HG03135 (cell line): Measurements from ENCODE around the gene GNAI1.

Experiments
- ATAC-seq: cut with Tn5 transposase; IDR thresholded peaks from one replicate; pipeline ENCODE4 v1.9.1; 2021; ENCODE audit warnings: mild to moderate bottlenecking, moderate library complexity; ENCODE audit not compliant: unreplicated experiment

GNAI1 gene

DNA sequence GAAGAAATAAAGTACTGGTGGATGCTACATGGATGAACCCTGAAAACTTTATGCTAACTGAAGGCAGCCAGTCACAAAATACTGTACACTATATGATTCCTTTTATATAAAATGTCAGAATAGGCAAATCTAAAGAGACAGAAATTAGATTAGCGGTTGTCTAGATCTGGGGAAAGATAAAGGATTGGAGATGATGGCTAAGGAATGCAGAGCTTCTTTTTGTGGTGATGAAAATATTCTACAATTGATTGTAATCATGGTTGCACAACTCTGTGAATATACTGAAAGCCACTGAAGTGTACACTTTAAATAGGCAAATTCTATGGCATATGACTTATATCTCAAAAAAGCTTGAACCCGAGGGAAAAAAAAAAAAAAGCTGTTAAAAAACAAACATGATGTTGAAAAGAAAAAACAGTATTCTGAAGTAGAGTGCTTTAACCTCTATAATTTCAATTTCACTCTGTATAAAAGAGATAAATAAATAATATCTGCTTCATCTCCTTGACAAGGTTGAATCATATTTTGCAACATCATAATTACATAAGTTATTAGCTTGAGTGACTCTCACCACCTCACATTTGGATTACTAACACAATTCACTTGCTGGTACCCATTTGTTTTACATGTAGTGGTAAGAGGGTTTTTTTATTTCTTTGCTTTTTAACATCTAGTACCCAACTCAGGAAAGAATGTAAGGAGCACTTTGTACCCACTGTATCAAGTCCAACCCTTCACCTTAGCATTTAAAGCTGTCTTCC lies 2.8 kb upstream of the GNAI1 start:
- no peak for ATAC-seq

DNA sequence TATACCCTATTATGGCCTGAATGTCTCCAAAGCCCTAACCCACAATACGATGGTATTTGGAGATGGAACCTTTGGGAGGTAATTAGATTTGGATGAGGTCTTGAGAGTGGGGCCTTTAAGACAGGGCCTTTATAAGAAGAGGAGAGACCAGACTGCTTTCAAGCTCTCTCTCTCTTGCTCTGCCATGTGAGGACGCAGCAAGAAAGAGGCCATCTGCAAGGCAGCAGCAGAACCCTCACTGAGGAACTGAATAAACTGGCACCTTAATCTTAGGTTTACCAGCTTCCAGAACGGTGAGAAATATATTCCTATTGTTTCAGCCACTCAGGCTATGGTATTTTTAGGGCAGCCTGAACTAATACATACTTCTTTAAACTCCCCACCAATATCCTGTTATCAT lies 2.0 kb upstream of the GNAI1 start:
- ATAC-seq: no peak

DNA sequence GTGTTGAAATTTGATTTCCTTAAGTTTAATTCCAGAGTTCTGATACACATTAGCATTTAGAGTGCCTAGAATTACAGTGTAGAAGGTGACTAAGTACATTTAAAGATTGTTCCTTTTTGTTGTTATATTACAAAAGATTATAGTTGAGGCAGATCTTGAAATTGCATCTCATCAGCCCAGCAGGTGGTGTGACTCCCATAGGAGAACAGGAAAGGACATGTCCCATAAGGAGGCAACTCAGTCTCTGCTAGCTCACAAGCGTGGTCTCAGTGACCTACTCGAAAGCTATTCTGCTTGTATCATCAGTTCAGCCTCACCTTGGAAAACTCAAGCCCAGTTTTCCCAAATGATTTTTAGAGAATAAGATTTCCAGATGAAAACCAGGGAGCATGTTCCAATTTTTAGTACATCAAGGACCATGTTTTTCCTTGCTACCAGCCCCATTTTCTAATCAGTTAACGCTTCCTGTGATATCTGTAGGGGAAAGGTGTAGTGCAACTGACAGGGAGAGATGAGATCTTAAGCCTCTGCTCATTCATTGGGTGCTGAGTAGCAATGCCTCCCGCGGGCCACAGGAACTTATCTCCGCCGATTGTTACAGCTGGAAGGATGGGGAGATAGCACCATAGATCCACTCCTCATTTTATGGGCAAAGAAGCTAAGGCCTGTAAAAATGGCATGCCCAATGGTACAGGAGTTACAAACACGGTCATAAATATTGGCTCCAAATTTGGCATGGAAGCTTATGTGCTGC lies 1.1 kb upstream of the GNAI1 start:
- no peak for ATAC-seq

DNA sequence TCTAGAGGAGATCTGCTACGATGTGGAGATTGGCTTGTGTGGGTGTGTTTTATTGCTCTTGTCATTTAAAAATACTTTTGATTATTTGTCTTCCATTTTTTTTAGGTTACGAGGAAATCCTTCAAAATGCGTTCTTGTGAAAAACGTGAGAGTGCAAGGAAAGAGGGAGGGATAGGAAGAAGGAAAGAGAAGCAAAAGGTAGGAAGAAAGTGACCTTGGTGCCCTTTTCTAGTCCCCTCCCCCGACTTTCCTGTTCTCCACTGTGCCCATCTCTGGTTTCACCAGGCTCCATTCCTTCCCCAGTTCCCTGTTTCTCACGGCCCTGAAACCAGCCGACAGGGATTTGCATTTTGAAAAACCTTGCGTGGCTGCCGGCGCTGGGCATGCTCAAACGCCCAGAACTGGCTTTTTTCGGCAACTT lies 506 bp upstream of the GNAI1 start:
- ATAC-seq: no peak

DNA sequence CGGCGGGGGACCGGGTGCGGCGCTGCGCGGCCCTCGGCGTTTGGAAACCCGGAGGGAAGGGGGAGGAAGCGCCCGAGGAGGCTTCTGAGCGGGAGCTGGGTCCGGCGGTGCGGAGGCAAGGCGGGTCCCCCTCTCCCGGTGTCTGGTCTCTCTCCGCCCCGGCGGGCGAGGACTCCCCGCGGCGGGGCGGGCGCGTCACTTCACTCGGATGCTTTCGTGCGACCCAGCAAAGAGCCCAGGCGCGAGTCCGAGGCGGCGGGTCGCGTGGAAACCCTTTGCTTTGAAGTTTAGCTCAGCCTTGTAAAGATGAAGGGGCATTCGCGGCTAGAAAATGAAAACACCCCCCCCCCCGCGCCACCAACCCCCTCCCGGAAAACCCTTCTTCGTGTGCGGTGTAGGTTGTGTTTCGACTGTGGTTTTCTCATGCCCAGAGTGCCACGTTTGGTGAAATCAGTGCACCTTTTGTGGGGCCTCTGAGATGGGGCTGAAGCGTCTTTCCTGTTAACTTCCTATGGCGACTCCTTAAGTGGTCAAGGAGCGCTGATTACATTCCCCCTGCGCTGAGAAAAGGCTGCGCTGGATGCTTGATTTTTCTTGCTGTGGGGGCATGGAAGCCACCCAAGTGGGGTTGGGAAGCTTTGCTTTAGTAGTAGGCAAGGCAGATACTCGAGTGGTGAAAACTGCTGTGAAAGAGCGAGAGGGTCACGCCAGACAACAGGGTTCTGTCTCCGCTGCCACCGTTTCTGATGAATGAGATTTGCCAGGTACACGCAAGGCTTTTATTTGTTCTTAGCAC lies 876 bp downstream of the GNAI1 start:
- ATAC-seq: peak; percentile 20

DNA sequence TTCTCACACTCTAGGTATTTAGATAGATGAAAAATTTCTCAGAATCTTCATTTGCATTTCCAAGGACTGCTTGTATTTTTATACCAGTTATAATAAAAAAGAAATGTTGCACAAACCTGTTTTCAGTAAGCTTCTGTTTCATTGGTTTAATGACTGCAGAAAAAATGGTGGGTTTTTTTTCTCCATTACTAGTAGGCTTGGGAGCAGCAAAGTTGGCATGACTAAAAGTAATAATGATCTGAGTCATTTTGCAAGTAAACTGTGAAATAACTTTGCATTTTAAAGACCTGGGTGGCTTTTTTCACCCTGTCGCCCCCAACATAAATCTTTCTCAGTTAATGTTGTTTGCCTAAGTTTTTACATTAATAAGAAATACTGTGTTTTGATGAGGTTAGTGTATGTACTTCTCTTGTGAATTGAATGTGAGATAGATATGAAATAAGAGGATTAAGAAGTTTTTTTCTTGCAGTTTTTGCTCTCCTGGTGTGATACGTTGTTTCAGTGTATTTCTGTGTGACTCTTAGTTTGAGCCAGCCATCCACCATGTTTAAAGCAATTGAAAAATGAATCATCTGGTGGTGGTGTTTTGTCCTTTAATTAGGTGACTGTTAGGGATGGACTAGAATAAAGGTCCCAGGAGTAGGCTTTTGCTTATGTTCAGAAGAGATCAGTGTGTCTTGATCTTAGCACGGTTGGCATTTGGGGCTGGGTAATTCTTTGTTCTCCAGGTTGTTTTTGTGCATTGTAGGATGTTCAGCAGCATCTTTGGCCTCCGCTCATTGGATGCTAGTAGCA lies 1.8 kb downstream of the GNAI1 start:
- no peak for ATAC-seq

DNA sequence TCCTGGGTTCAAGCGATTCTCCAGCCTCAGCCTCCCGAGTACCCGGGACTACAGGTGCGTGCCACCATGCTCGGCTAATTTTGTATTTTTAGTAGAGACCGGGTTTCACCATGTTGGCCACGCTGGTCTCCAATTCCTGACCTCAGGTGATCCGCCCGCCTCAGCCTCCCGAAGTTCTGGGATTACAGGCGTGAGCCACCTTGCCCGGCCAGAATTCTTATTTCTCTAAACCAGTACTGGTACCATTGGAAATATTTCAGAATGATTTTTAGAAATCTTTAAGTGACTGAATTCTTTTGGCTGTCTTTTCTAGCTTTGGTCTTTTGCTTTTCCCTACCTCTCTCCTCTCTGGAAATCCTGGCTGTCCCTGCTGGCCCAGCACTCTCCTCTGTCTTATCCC lies 2.8 kb downstream of the GNAI1 start:
- no peak for ATAC-seq

DNA sequence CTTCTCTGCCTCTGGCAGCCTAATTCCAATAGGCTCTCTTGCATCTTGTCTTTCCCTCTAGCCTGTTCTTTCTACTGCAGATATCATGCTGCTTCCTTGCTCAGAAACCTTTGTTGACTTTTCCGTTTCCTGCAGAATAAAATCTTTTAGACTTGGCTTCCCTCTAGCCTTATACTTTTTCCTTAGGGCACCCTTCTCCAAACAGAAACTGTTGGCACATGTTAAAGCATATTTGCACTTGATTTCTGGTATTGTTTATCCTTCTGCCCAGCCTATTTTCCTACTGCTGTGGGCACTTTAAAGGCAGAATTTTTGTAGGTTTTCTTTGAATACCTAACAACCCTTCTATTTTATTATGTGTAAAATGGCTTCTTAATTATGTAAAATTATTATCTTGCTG lies 4.6 kb downstream of the GNAI1 start:
- ATAC-seq: no peak

DNA sequence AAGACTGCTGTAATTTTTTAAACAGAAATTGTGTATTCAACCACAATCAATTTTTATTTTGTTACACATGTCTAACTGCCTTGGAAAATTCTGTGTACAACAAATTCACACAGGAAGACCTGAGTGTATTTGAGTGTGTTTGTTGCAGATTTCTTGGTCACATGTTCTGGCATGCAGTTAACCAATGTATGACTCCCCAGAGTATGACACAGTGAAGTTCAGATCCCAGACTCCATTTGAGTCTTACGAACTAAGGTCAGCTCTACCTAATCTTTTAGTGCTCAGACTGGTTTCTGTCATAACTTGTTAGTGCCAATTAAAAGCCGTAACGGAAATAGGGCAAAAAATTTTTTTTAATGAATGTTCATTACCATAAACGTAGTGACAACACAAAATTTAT lies 5.8 kb downstream of the GNAI1 start:
- ATAC-seq: no peak

DNA sequence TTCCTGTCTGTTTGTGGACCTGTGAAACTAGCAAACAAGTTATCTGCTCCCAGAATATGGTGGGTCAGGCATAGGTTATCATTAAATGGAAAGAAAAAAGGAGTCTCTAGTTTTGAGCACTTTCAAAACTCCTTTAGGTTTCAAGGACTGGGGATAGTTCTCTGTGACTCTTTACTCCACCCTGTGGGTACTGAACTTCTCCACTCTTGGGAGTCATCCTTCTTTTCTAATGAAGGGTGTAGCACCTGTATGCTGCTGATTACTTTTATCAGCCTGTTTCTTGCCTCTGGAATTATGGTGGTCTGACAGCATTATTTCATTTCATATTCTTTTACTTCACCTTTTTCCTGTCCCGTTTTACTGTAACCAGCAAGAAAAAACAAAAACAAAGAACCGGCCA lies 6.7 kb downstream of the GNAI1 start:
- no peak for ATAC-seq

DNA sequence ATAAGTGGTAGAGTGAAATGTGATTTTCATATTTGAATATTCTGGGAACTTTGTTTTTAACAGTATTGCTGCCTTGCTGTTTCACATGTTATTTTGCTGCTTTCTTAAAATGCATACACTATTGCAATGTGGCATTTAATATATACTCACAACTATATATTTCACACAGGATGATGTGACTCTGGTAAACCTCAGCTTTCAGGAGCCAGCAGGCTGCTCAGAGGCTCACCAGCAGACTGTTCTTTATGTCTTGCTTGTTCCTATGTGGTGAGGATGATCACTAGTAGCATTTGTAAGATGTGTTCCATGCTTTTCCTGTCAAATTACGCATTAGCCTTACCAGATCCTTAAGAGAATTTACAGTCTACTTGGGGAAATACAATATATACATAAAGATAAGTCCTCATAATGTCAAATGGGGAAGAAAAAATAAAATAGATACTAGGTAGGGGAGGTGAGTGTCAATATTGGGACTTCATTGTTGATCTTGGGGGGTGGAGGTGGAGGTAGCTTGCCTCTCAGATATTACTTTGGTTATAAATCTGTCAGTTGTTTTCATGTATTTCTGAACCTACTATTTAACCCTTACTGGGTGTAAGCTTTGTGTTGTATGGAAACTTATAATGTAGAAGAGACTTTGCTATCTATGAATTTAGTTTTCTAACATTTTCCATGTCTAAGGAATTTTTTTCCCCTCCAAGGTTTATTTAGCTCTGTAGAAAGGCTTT lies 8.4 kb downstream of the GNAI1 start:
- no peak for ATAC-seq

DNA sequence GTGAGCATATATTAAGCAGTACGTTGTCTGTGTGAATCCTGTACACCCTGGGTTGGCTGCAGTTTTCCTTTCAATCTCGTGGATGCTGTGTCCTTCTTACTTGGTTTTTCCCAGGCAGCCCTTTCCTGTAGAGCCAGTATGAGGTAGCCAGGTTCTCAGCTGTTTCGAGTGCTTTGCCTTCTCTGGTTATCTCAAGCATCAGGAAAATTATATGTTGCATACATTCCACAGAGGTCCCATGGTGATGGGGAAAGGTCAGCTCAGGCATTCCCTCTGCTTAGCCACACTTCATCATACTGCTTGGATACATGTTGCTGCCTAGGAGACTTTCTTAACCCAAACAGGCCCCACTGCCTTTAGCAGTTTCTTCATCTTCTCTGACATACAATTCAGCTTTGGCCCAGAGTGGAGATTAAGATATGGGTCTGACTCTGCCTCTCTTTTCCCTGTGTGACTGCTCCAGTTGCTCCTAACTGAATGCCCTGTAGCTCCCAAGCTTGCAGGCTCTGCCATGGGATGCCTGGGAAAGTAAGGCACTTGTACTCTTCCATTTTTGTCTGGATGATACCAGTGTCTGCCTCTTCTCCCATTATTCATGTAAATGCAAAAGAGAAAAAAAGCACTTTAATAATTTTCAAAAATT lies 11.3 kb downstream of the GNAI1 start:
- no peak for ATAC-seq

DNA sequence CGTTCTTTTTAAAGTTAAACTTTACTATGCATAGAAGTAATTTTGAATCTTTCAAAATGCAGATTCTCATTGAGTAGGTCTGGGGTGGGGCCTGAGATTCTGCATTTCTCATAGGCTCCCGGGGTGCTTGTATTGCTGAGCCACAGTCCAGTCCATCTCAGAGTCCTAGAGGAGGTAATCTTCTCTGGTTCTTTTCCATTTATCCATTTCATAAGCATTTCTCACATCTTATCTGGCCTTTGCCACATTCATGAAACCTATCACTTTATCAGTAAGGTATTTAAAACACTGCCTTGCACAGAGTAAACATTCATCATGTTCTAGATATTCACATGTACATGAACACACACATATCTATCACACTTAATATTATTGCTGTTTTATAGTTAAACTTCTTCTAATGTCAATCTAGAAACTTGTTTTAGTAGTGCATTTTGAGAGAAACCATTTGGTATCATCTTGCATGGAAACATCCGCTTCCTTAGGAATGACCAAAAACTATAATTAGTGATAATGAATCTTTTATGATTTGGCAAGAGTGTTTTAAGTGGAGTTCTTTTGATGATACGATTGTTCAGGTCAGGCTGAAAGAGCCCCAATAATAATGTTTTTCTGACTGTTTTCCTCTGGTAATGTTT lies 12.0 kb downstream of the GNAI1 start:
- no peak for ATAC-seq

DNA sequence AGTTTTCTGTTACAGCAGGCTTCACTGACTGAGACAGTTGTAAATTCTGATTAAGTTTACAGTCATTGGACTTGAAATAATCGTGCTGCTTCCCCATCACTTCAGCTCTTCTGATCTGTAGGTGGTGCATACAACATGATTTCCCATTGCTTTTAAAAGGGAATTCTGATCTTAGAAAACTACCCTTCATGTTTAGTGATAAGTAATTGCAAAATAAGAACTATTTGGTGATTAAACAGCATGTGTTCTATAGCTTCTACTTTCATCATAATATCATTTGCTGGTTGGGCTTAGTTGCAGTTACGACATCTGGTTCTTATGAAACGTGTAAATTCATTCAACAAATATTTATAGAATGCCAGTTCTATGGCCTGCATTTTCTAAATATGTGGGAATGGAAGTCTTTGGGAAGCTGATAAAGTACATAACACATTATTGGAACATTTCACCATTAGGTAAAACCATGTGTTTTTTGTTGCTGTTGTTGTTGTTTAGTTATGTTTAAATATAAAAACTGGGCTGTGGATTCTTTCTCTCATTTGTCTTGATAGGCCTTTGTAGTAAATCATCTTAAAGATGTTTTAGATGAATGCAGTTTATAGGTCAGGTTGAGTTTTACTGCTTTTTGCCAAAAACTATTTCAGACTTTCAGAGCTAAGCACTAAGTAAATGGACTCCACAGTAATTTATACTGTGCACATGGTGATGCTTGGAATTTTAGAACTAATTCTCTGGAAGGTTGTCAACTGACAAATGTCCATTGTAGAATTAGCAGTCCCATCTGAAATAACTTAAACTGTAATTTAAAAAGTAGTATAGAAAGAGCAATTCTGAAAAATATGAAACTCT lies 13.1 kb downstream of the GNAI1 start:
- no peak for ATAC-seq

DNA sequence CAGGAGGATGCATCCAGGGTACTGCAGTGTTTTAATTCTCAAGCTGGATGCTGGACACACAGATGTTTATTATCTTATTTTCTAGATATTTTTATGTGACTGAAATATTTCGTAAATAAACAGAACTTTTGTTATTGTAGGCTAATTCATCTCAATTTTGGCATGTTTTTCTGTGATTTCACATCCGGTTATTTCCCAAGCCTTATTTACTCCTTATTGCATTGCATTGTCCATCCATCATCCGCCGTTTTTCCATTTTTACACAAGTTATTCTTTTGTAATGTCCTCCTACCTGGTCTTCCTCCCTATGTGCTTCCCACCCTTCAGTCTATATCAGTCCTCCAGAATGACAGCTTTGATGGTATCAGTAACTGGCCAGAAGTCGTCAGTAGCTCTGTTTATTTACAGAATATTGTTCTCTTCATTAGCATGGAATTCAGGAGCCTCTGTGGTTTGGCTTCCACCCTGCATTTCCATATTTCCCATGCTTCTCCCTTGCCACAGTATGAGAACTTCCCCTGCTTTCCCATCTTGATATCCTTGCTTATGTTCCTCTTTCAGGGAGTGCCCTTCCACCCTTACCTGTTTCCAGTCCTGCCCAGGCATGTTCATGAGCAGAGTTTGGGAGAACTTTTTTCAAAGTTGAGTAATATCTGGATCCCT lies 16.1 kb downstream of the GNAI1 start:
- no peak for ATAC-seq

DNA sequence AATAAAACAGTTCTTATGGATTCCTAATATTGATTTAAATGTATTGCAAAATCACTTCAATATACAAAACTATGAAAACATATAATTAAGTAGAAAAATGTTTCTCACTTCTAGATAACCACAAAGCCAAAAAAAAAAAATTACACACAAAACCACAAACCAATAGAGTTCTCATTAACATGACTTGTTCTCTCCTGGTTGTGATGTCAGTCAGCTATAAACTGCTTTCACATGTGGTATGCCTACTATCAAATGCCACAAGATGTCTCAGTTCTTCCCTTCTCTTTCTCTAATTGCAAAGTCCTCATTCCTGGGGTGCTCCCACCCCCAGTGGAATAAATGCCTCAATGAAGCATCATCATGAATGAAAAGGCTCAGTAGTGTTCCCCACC lies 16.6 kb downstream of the GNAI1 start:
- no peak for ATAC-seq

DNA sequence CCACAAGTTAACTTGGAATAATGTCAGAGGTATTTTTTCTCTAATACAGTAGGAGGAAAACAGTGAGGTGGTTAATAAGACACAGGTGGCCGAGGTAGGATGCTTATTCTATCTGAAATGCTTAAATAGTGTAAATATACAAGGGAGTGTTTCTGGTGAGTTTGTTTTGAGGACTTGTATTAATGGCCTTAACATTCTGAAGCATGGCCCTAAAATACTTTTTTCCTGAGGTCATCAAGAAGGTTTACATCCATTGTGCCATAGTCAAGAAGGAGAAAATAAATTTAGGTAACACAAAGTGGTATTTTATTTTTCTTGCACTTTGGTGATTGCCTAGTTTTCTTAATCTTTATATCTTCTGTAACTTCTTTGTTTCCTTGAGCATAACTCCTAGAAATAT lies 18.8 kb downstream of the GNAI1 start:
- ATAC-seq: no peak
